Mesendoderm (in vitro differentiated cells): ENCODE data around the gene C2CD5.

Experiments
- DNase-seq: peaks from one replicate; pipeline ENCODE4 v3.0.0; 2013
- H2AK5ac ChIP-seq: 2 replicates; pipeline ENCODE4 v1.6.1; 2013; ENCODE audit warnings: low read length, inconsistent platforms
- H2BK120ac ChIP-seq: 2 replicates; pipeline ENCODE4 v1.6.1; 2013; ENCODE audit warnings: low read depth, mild to moderate bottlenecking, low read length, moderate library complexity, mixed read lengths
- H2BK15ac ChIP-seq: replicated peaks from 2 replicates; pipeline ENCODE4 v1.6.1; 2013; ENCODE audit warnings: low read depth, mild to moderate bottlenecking, moderate library complexity
- H2BK5ac ChIP-seq: 2 replicates; pipeline ENCODE4 v1.6.1; 2013; ENCODE audit warnings: low read length, inconsistent platforms
- H3K18ac ChIP-seq: 2 replicates; pipeline ENCODE4 v1.6.1; 2013; ENCODE audit warnings: mild to moderate bottlenecking, low read length, mixed read lengths
- H3K23ac ChIP-seq: one replicate; pipeline ENCODE4 v1.6.1; 2013; ENCODE audit warnings: low read length
- H3K27ac ChIP-seq: 2 replicates; pipeline ENCODE4 v1.5.1; 2013; ENCODE audit warnings: low read depth, mild to moderate bottlenecking, inconsistent platforms, low read length, moderate library complexity
- H3K27me3 ChIP-seq: 2 replicates; pipeline ENCODE4 v1.6.1; 2013; ENCODE audit warnings: low read length, control low read depth, mild to moderate bottlenecking, inconsistent platforms; ENCODE audit not compliant: insufficient read depth, poor library complexity
- H3K36me3 ChIP-seq: 2 replicates; pipeline ENCODE4 v1.6.1; 2013; ENCODE audit warnings: low read length, inconsistent platforms; ENCODE audit not compliant: control insufficient read depth, insufficient read depth
- H3K4ac ChIP-seq: one replicate; pipeline ENCODE4 v1.6.1; 2013; ENCODE audit warnings: low read depth, mild to moderate bottlenecking, low read length, moderate library complexity
- H3K4me1 ChIP-seq: 2 replicates; pipeline ENCODE4 v1.6.1; 2013; ENCODE audit warnings: low read depth, low read length, inconsistent platforms; ENCODE audit not compliant: control insufficient read depth
- H3K4me2 ChIP-seq: 2 replicates; pipeline ENCODE4 v1.6.1; 2013; ENCODE audit warnings: low read length
- H3K4me3 ChIP-seq: 2 replicates; pipeline ENCODE4 v1.5.1; 2013; ENCODE audit warnings: mild to moderate bottlenecking, low read length
- H3K56ac ChIP-seq: one replicate; pipeline ENCODE4 v1.6.1; 2013; ENCODE audit warnings: low read length
- H3K79me1 ChIP-seq: 2 replicates; pipeline ENCODE4 v1.6.1; 2013; ENCODE audit warnings: low read length, inconsistent platforms
- H3K79me2 ChIP-seq: 2 replicates; pipeline ENCODE4 v1.6.1; 2013; ENCODE audit warnings: mild to moderate bottlenecking, low read length; ENCODE audit not compliant: control insufficient read depth, insufficient read depth
- H3K9ac ChIP-seq: 2 replicates; pipeline ENCODE4 v1.6.1; 2013; ENCODE audit warnings: low read length, inconsistent platforms
- H4K5ac ChIP-seq: one replicate; pipeline ENCODE4 v1.6.1; 2013; ENCODE audit warnings: low read length
- H4K8ac ChIP-seq: one replicate; pipeline ENCODE4 v1.6.1; 2013; ENCODE audit warnings: low read depth, mild to moderate bottlenecking, control low read depth, low read length, moderate library complexity
- WGBS: extraction: QIAGEN DNeasy Blood & Tissue Kit; methylation state at CpG from one replicate; pipeline ENCODE4 v1.1.7; 2013; ENCODE audit warnings: low lambda C conversion rate, missing lambda C conversion rate; ENCODE audit not compliant: insufficient coverage; ENCODE audit errors: extremely low coverage; 5-methylcytosine and 5-hydroxymethylcytosine counted together

The C2CD5 gene

DNA sequence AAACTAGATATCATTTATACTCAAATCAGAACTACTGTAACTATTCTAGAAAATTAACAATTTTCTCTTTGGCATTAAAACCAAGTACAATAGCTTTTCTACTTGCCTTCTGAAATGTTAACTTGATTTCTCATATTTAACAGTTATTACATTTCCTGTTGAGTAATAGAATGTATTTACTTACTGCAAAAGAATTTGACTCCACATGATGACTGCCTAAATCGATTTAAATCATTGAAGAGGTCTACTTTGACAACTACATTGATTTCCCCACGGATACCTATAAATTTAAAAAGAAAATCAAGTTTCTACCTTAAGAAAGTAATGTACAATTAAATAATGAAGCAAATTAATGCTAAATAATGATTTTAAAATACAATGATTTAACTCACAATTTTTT, 18.9 kb downstream of the C2CD5 start:
- H3K4me3 ChIP-seq: no peak overlapping the region
- H3K56ac ChIP-seq: no peak overlapping the region
- H3K4me1 ChIP-seq: no peaks in the 10 kb centered on the region
- H2BK120ac ChIP-seq: no peak overlapping the region
- H2BK5ac ChIP-seq: no peak overlapping the region
- no peaks in the 10 kb centered on the region for H3K79me1 ChIP-seq
- H3K79me2 ChIP-seq: no peaks in the 10 kb centered on the region
- H3K36me3 ChIP-seq: no peaks in the 10 kb centered on the region
- H3K23ac ChIP-seq: no peak overlapping the region
- no peak overlapping the region for H3K9ac ChIP-seq
- H3K27me3 ChIP-seq: no peaks in the 10 kb centered on the region
- no peak overlapping the region for H2AK5ac ChIP-seq
- no peak overlapping the region for H3K4me2 ChIP-seq
- H2BK15ac ChIP-seq: no peak overlapping the region
- H3K18ac ChIP-seq: no peak overlapping the region
- no peak overlapping the region for H4K8ac ChIP-seq
- no CpG with 5 or more reads among the region's 2 CpGs for WGBS
- no peak overlapping the region for H3K27ac ChIP-seq
- no peak overlapping the region for H3K4ac ChIP-seq
- no peak for DNase-seq
- no peak overlapping the region for H4K5ac ChIP-seq

DNA sequence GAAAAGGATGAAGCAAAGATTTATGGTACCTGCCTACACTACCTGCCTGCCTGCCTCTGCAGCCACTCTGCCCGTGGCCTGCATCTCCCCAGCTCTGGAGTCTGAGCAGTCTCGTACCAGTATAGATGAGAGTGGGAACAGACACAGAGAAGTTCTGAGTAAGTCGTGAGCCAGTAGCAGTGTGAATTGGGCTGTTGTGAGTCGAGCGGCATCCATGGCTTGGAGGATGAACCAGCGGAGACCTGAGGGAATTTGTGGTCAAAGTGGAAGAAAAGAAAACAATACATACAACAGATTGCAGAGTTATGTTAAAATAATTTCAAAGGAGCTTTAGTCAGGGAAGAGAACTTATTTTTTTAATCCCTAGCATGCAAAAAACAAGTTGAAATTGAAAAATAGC, 25.3 kb downstream of the C2CD5 start:
- Histone ChIP-seq H2AK5ac (no peak overlapping the region), H2BK120ac (no peak overlapping the region), H3K4me3 (no peak overlapping the region), H3K56ac (no peak overlapping the region), H3K27me3 (no peaks in the 10 kb centered on the region), H3K4me1 (no peaks in the 10 kb centered on the region), H4K5ac (no peak overlapping the region), H3K36me3 (no peaks in the 10 kb centered on the region), H3K4ac (no peak overlapping the region), H3K4me2 (no peak overlapping the region), H3K18ac (no peak overlapping the region), H3K79me2 (no peaks in the 10 kb centered on the region), H3K23ac (no peak overlapping the region), H2BK5ac (no peak overlapping the region), H4K8ac (no peak overlapping the region), H3K79me1 (no peaks in the 10 kb centered on the region), H3K27ac (no peak overlapping the region), H2BK15ac (no peak overlapping the region), H3K9ac (no peak overlapping the region)
- WGBS: no CpG with 5 or more reads among the region's 6 CpGs
- DNase-seq: no peak

DNA sequence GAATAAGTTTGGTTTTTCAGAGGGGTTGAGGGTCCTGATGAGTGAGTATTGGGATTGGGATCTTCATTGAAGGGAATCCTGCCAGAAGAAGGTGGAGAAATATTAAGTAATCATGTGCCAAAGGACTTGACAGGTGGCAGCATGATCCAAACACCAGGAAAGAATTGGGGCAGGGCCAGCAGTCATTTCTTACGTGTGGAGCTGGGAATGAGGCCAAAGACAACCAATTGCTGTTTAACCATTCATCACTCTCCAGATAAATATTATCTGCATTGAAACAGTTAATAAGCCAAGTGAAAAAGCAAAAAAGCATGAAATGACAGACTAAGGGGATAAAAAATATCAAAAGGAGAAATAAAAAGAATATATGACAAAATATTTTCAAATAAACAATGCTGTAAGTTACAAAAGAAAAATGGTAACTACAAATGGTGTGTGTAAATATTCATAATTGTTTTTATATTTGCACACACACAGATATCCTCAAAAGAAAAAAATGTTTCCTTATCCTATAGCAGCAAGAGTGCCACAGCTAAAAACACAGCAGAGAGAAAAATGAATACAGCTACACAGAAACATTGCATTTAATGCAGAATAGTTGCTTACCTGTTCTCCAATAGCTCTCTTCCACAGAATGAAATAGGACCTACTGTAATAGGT, 26.2 kb downstream of the C2CD5 start:
- H3K36me3 ChIP-seq: no peaks in the 10 kb centered on the region

DNA sequence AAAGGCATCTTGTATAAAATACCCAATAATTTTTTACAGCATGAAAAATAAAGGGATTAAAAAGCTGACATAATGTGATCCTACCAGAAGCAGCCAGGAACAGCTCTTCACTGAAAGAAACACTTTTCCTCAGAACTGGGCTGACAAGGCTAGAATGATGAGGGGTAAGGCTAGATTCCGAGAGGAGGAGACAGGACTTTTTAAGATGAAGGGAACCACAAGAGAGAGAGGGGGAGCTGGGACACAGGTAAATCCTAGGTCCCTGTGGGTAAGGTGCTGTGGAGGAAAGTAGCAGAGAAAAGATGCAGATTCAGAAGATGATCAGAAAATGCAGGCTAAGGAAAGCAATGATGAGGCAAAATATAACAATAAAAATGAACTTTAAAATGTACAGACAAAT, 29.5 kb downstream of the C2CD5 start:
- H2BK15ac ChIP-seq: no peak overlapping the region
- no peak overlapping the region for H2BK120ac ChIP-seq
- no peak overlapping the region for H4K5ac ChIP-seq
- no peak for DNase-seq
- no CpG with 5 or more reads among the region's 1 CpG for WGBS
- H3K4me3 ChIP-seq: no peak overlapping the region
- no peaks in the 10 kb centered on the region for H3K4me1 ChIP-seq
- H3K27me3 ChIP-seq: no peaks in the 10 kb centered on the region
- H3K56ac ChIP-seq: no peak overlapping the region
- H3K23ac ChIP-seq: no peak overlapping the region
- H3K18ac ChIP-seq: no peak overlapping the region
- H3K79me1 ChIP-seq: no peaks in the 10 kb centered on the region
- no peak overlapping the region for H2BK5ac ChIP-seq
- H4K8ac ChIP-seq: no peak overlapping the region
- H3K36me3 ChIP-seq: no peaks in the 10 kb centered on the region
- no peak overlapping the region for H3K4me2 ChIP-seq
- H3K79me2 ChIP-seq: no peaks in the 10 kb centered on the region
- no peak overlapping the region for H3K4ac ChIP-seq
- H3K27ac ChIP-seq: no peak overlapping the region
- no peak overlapping the region for H3K9ac ChIP-seq
- H2AK5ac ChIP-seq: no peak overlapping the region

More for the DNA sequence above, 26.2 kb downstream of the C2CD5 start:
- no peak overlapping the region for H3K56ac ChIP-seq
- no peak overlapping the region for H3K4me3 ChIP-seq
- H3K23ac ChIP-seq: no peak overlapping the region
- no CpG with 5 or more reads among the region's 1 CpG for WGBS
- H4K8ac ChIP-seq: no peak overlapping the region
- no peaks in the 10 kb centered on the region for H3K27me3 ChIP-seq
- no peaks in the 10 kb centered on the region for H3K79me2 ChIP-seq
- DNase-seq: no peak
- H3K18ac ChIP-seq: no peak overlapping the region
- H3K4me1 ChIP-seq: no peaks in the 10 kb centered on the region
- no peak overlapping the region for H3K27ac ChIP-seq
- no peak overlapping the region for H3K4ac ChIP-seq
- no peak overlapping the region for H3K9ac ChIP-seq
- H2BK15ac ChIP-seq: no peak overlapping the region
- H2BK120ac ChIP-seq: no peak overlapping the region
- H2AK5ac ChIP-seq: no peak overlapping the region
- H4K5ac ChIP-seq: no peak overlapping the region
- no peak overlapping the region for H3K4me2 ChIP-seq
- no peaks in the 10 kb centered on the region for H3K79me1 ChIP-seq
- no peak overlapping the region for H2BK5ac ChIP-seq

DNA sequence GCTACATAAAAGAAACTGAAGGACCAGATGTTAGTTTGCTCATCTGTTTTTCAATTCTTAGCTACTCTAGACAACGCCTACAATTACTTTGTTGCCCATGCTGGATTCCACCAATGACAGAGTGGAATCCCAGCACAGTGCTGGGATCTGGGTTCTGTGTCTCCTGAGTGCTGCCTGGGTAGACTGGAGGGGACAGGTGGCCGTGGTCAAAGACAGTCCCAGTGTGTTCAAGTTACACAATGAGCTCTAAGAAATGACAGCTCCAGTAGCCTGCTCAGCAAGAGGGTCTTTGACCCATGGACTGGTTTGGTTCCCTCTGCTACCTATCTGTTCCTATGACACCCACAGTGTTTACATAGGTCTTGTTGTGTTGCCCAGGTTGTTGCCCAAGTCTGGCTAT, 38.5 kb downstream of the C2CD5 start:
- Histone ChIP-seq H3K27ac (no peak overlapping the region), H2BK5ac (no peak overlapping the region), H2BK15ac (no peak overlapping the region), H3K18ac (no peak overlapping the region), H3K36me3 (no peaks in the 10 kb centered on the region), H3K9ac (no peak overlapping the region), H3K27me3 (no peaks in the 10 kb centered on the region), H3K4me3 (no peak overlapping the region), H4K5ac (no peak overlapping the region), H3K79me1 (no peaks in the 10 kb centered on the region), H3K4me2 (no peak overlapping the region), H3K4ac (no peak overlapping the region), H3K4me1 (no peaks in the 10 kb centered on the region), H2BK120ac (no peak overlapping the region), H2AK5ac (no peak overlapping the region), H4K8ac (no peak overlapping the region), H3K23ac (no peak overlapping the region), H3K79me2 (no peaks in the 10 kb centered on the region), H3K56ac (no peak overlapping the region)
- WGBS: no CpG with 5 or more reads among the region's 2 CpGs
- no peak for DNase-seq

DNA sequence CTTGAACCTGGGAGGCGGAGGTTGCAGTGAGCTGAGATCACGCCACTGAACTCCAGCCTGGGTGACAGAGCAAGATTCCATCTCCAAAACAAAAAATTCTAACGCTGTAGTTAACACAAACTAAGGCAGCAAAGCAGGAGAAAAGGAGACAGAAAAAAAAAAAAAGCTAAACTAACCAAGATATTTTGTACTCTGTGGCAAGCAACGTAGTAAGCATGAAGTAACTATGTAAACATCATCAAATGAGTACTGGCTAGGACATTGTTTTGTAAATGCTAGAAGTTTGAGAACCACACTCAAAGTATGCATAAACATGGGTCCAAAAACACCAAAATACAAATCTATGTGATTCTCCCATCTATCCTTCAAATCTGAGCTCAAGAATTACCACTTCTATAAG, 44.2 kb downstream of the C2CD5 start:
- Histone ChIP-seq H2AK5ac (no peak overlapping the region), H3K27me3 (no peaks in the 10 kb centered on the region), H3K4me2 (no peak overlapping the region), H3K4me3 (no peak overlapping the region), H2BK15ac (no peak overlapping the region), H3K9ac (no peak overlapping the region), H4K8ac (no peak overlapping the region), H3K23ac (no peak overlapping the region), H3K4ac (no peak overlapping the region), H3K27ac (no peak overlapping the region), H3K18ac (no peak overlapping the region), H4K5ac (no peak overlapping the region), H2BK120ac (no peak overlapping the region), H3K79me2 (no peaks in the 10 kb centered on the region), H3K79me1 (no peaks in the 10 kb centered on the region), H3K56ac (no peak overlapping the region), H2BK5ac (no peak overlapping the region), H3K36me3 (no peaks in the 10 kb centered on the region), H3K4me1 (no peaks in the 10 kb centered on the region)
- no CpG with 5 or more reads among the region's 4 CpGs for WGBS
- no peak for DNase-seq
